Fibroblast of lung (primary cell): ENCODE data around the gene SLC11A2. TPM values are rescaled to one million over a fixed set of nuclear protein-coding genes. Genes with fewer than 3 reads are reported as not detected.

ENCODE experiments used
- DNase-seq, 2 donors: peaks; one replicate each; pipeline versions ENCODE4 v3.0.0 to v3.0.0-alpha.2; 2010; ENCODE audit warnings: low read depth in 2 of 2
- H2AFZ ChIP-seq: 2 replicates; pipeline ENCODE4 v1.5.1; 2012; ENCODE audit warnings: low read length, control low read depth, inconsistent platforms
- H3K27ac ChIP-seq: 2 replicates; pipeline ENCODE4 v1.5.1; 2011; ENCODE audit warnings: low read length, control low read depth; ENCODE audit not compliant: insufficient read depth
- H3K27me3 ChIP-seq: 2 replicates; pipeline ENCODE4 v1.5.1; 2011; ENCODE audit warnings: mild to moderate bottlenecking, low read length; ENCODE audit not compliant: control insufficient read depth, insufficient read depth
- H3K36me3 ChIP-seq: 2 replicates; pipeline ENCODE4 v1.5.1; 2011; ENCODE audit warnings: low read length; ENCODE audit not compliant: control insufficient read depth, insufficient read depth
- H3K4me1 ChIP-seq: 2 replicates; pipeline ENCODE4 v1.5.1; 2011; ENCODE audit warnings: low read length; ENCODE audit not compliant: control insufficient read depth, insufficient read depth; ENCODE audit errors: extremely low read depth
- H3K4me2 ChIP-seq: 2 replicates; pipeline ENCODE4 v1.5.1; 2011; ENCODE audit warnings: low read length, control low read depth; ENCODE audit not compliant: insufficient read depth; ENCODE audit errors: extremely low read depth
- H3K4me3 ChIP-seq, 4 experiments: fragments of 200-600 bp in 1 of 4; sonication (generic) in 1 of 4; replicated peaks in 1 of 4; 2 replicates each; pipeline ENCODE4 v1.5.1; 2011 to 2016; ENCODE audit warnings: low read length in 4 of 4, low read depth in 3 of 4, mild to moderate bottlenecking in 3 of 4, control low read depth in 2 of 4, inconsistent platforms in 1 of 4, mixed read lengths in 1 of 4; ENCODE audit not compliant: insufficient read depth in 1 of 4; ENCODE audit errors: control extremely low read depth in 1 of 4
- H3K79me2 ChIP-seq: 2 replicates; pipeline ENCODE4 v1.5.1; 2012; ENCODE audit warnings: mild to moderate bottlenecking, low read length, inconsistent platforms; ENCODE audit not compliant: control insufficient read depth, insufficient read depth
- H3K9ac ChIP-seq: 2 replicates; pipeline ENCODE4 v1.5.1; 2011; ENCODE audit warnings: mild to moderate bottlenecking, low read length, control low read depth; ENCODE audit not compliant: insufficient read depth
- H3K9me3 ChIP-seq: 2 replicates; pipeline ENCODE4 v1.5.1; 2012; ENCODE audit warnings: low read depth, low read length; ENCODE audit not compliant: control insufficient read depth, insufficient read depth
- H4K20me1 ChIP-seq: 2 replicates; pipeline ENCODE4 v1.5.1; 2011; ENCODE audit warnings: low read length; ENCODE audit not compliant: control insufficient read depth, insufficient read depth; ENCODE audit errors: extremely low read depth
- CTCF ChIP-seq, 2 donors: IDR thresholded peaks in 1 of 2; conservative IDR thresholded peaks in 1 of 2; 1 replicate in 1 of 2; 2 replicates in 1 of 2; pipeline ENCODE4 v1.5.1; 2011 to 2012; ENCODE audit warnings: low read length in 2 of 2, control low read depth in 1 of 2, inconsistent platforms in 1 of 2, low read depth in 1 of 2, mild to moderate bottlenecking in 1 of 2
- EZH2 ChIP-seq: IDR thresholded peaks from 2 replicates; pipeline ENCODE4 v1.5.1; 2012; ENCODE audit warnings: low read length, control low read depth, mild to moderate bottlenecking; ENCODE audit errors: missing control alignments
- polyA plus RNA-seq, 2 donors: library from polyadenylated mRNA; depleted of rRNA in 1 of 2; stranded (reverse) in 1 of 2; unstranded in 1 of 2; fragments of >200 nt; gene quantifications; 2 replicates each; pipeline ENCODE4 v1.2.1, GENCODE V29; 2011 to 2012; ENCODE audit warnings: missing spikeins in 1 of 2
- total RNA-seq: library from RNA; depleted of rRNA; stranded (reverse); fragments of >200 nt; gene quantifications from 2 replicates; pipeline ENCODE4 v1.2.1, GENCODE V29; 2014

SLC11A2 gene
- total and polyA plus RNA-seq, 2 donors (not counting 1 experiment from before 2014, with no cell fraction given) = 38.6 to 75.0 TPM

GRCh38 chr12:50988051-50988450, 38.1 kb downstream of the SLC11A2 start:
- Histone ChIP-seq H3K27me3 (no peaks in the 10 kb centered on the region), H4K20me1 (no peaks in the 10 kb centered on the region), H3K4me1 (peaks cover 2% of the 10 kb centered on the region), H3K4me2 (no peak overlapping the region), H2AFZ (no peak overlapping the region), H3K4me3 (no peak overlapping the region), H3K27ac (no peak overlapping the region), H3K79me2 (no peaks in the 10 kb centered on the region), H3K9ac (no peak overlapping the region), H3K9me3 (no peaks in the 10 kb centered on the region), H3K36me3 (peaks cover 5% of the 10 kb centered on the region)
- TF ChIP-seq EZH2 (no peak), CTCF (conservative IDR thresholded peaks at IDR 0.05 in 1 of 2, IDR thresholded peaks at IDR 0.05 in 1 of 2; ENCODE audit: low read depth in 1 of 2, low read length in 2 of 2) (no peak)
- DNase-seq = peak in 1 of 2 donors; percentile 27

- H3K36me3 ChIP-seq = peaks cover 5% of the 10 kb centered on the region
- DNase-seq = peak; percentile 42 to 81
- H3K27me3 ChIP-seq = no peaks in the 10 kb centered on the region
- H3K4me1 ChIP-seq = peaks cover 2% of the 10 kb centered on the region
- H2AFZ ChIP-seq = no peak overlapping the region
- H3K27ac ChIP-seq = no peak overlapping the region
- no peak overlapping the region for H3K4me3 ChIP-seq
- no peaks in the 10 kb centered on the region for H3K9me3 ChIP-seq
- H4K20me1 ChIP-seq = no peaks in the 10 kb centered on the region
- H3K79me2 ChIP-seq = no peaks in the 10 kb centered on the region
- TF ChIP-seq CTCF (conservative IDR thresholded peaks at IDR 0.05 in 1 of 2, IDR thresholded peaks at IDR 0.05 in 1 of 2; ENCODE audit: low read depth in 1 of 2, low read length in 2 of 2) = peak; percentile 65 to 75
- TF ChIP-seq EZH2 = no peak
- H3K9ac ChIP-seq = no peak overlapping the region
- H3K4me2 ChIP-seq = no peak overlapping the region
These were observed 39.0 kb downstream of the SLC11A2 start for GRCh38 chr12:50986966-50987737.

GRCh38 chr12:50985322-50985721, 40.9 kb downstream of the SLC11A2 start:
- Histone ChIP-seq H3K27ac (no peak overlapping the region), H3K4me3 (no peak overlapping the region), H3K9ac (no peak overlapping the region), H3K79me2 (no peaks in the 10 kb centered on the region), H3K27me3 (no peaks in the 10 kb centered on the region), H3K36me3 (peaks cover 3% of the 10 kb centered on the region), H2AFZ (no peak overlapping the region), H3K4me2 (no peak overlapping the region), H3K4me1 (peaks cover 2% of the 10 kb centered on the region), H4K20me1 (no peaks in the 10 kb centered on the region), H3K9me3 (no peaks in the 10 kb centered on the region)
- TF ChIP-seq EZH2 (no peak), CTCF (conservative IDR thresholded peaks at IDR 0.05 in 1 of 2, IDR thresholded peaks at IDR 0.05 in 1 of 2; ENCODE audit: low read depth in 1 of 2, low read length in 2 of 2) (no peak)
- DNase-seq = peak; percentile 66 to 76
